GM12864 (cell line): ENCODE data around the gene TMEM63C.

Experiments
- DNase-seq: peaks from one replicate; pipeline ENCODE4 v3.0.0-alpha.2; 2011; ENCODE audit warnings: low read depth
- H3K4me3 ChIP-seq: 2 replicates; pipeline ENCODE4 v1.5.1; 2011; ENCODE audit warnings: mild to moderate bottlenecking, low read depth, low read length, control low read depth
- CTCF ChIP-seq: IDR thresholded peaks from 2 replicates; pipeline ENCODE4 v1.5.1; 2011; ENCODE audit warnings: low read depth, mild to moderate bottlenecking, moderate library complexity, low read length, control low read depth, inconsistent platforms; ENCODE audit errors: missing control alignments

TMEM63C gene

GRCh38 chr14:77241955-77242354 lies 60.4 kb downstream of the TMEM63C start:
- TF ChIP-seq CTCF = no peak
- no peak for DNase-seq
- H3K4me3 ChIP-seq = no peak overlapping the region

- no peak overlapping the region for H3K4me3 ChIP-seq
- DNase-seq = no peak
- TF ChIP-seq CTCF = no peak
These were observed 61.2 kb downstream of the TMEM63C start for GRCh38 chr14:77242752-77243151.

GRCh38 chr14:77243853-77244252 lies 62.3 kb downstream of the TMEM63C start:
- TF ChIP-seq CTCF = no peak
- no peak for DNase-seq
- no peak overlapping the region for H3K4me3 ChIP-seq

GRCh38 chr14:77245820-77246219 lies 64.2 kb downstream of the TMEM63C start:
- no peak overlapping the region for H3K4me3 ChIP-seq
- peak; percentile 28 for TF ChIP-seq CTCF
- DNase-seq = no peak

- TF ChIP-seq CTCF = no peak
- no peak overlapping the region for H3K4me3 ChIP-seq
- no peak for DNase-seq
These were observed 65.2 kb downstream of the TMEM63C start for GRCh38 chr14:77246784-77247183.

GRCh38 chr14:77248666-77249065 lies 67.1 kb downstream of the TMEM63C start:
- H3K4me3 ChIP-seq = no peak overlapping the region
- no peak for TF ChIP-seq CTCF
- no peak for DNase-seq

GRCh38 chr14:77249286-77249685 lies 67.7 kb downstream of the TMEM63C start:
- no peak overlapping the region for H3K4me3 ChIP-seq
- DNase-seq = no peak
- TF ChIP-seq CTCF = no peak
